Gastrocnemius medialis (tissue), 4 donors: ENCODE results near the gene ARHGEF37.

Experiments
- POLR2A ChIP-seq, 2 donors: fragments of 450-650 bp; IDR thresholded peaks; one replicate each; pipeline ENCODE4 v1.6.1; 2017; ENCODE audit warnings: antibody characterized with exemption in 2 of 2, mild to moderate bottlenecking in 2 of 2, moderate library complexity in 2 of 2
- TF ChIP-seq, protein P1 (sequence below), 5 experiments: fragments of 450-650 bp in 3 of 5; fragments of 200-600 bp in 2 of 5; sonication (generic) in 2 of 5; IDR thresholded peaks in 4 of 5; conservative IDR thresholded peaks in 1 of 5; 1 replicate in 4 of 5; 2 replicates in 1 of 5; pipeline ENCODE4 v1.5.1; 2016 to 2019; ENCODE audit warnings: antibody characterized with exemption in 5 of 5, mild to moderate bottlenecking in 3 of 5, moderate library complexity in 3 of 5

DNA sequence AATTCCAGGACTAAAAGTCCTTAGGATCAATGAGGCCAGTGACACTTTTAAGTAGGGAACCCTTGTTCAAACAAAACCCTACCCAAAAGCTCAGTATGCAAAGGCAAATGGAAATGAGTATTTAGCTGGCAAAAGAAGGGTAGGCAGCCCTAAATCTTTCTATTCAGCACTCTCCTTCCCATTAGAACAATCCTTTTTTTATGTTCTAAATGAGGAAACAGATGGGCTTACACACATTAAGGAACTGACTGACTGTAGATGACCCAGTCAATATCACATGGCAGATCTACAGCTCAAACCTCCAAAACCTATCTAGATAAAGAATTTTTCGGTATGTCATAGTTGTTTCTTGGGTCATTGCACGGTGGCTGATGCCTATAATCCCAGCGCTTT lies 37.3 kb upstream of the ARHGEF37 start:
- TF ChIP-seq, protein P1, sequence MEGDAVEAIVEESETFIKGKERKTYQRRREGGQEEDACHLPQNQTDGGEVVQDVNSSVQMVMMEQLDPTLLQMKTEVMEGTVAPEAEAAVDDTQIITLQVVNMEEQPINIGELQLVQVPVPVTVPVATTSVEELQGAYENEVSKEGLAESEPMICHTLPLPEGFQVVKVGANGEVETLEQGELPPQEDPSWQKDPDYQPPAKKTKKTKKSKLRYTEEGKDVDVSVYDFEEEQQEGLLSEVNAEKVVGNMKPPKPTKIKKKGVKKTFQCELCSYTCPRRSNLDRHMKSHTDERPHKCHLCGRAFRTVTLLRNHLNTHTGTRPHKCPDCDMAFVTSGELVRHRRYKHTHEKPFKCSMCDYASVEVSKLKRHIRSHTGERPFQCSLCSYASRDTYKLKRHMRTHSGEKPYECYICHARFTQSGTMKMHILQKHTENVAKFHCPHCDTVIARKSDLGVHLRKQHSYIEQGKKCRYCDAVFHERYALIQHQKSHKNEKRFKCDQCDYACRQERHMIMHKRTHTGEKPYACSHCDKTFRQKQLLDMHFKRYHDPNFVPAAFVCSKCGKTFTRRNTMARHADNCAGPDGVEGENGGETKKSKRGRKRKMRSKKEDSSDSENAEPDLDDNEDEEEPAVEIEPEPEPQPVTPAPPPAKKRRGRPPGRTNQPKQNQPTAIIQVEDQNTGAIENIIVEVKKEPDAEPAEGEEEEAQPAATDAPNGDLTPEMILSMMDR (IDR thresholded peaks at IDR 0.05 in 4 of 5, conservative IDR thresholded peaks at IDR 0.05 in 1 of 5), result no peak
- no peak for TF ChIP-seq POLR2A (IDR thresholded peaks at IDR 0.05)
